K562 (cell line): Measurements from ENCODE around the gene SLC1A2. TPM values are rescaled to one million over a fixed set of nuclear protein-coding genes. Genes with fewer than 3 reads are reported as not detected.

Experiments
- ATAC-seq: fragments of 200-7000 bp; cut with Tn5 transposase; 3 replicates; pipeline ENCODE4 v1.9.1; 2020; ENCODE audit warnings: moderate library complexity
- BruUV-seq: library from RNA; stranded (reverse); fragments of 400-500 nt; replicated peaks from 2 replicates; lab custom pipeline; 2021; lab: Mats Ljungman, UMichigan
- CTCF ChIA-PET: fragments of 300-600 bp; formaldehyde crosslinking; extraction: SDS; loops from one replicate; lab custom pipeline; 2021; ENCODE audit warnings: low intra/inter-chr PET ratio; lab: Yijun Ruan, JAX
- POLR2A ChIA-PET: fragments of 300-600, 350-650 bp; sonication (Branson Sonifier 250); formaldehyde crosslinking; extraction: SDS; loops from one replicate; lab custom pipeline; 2021; ENCODE audit warnings: antibody characterized with exemption, inconsistent platforms; lab: Yijun Ruan, JAX
- DNase-seq, 4 experiments: peaks; one replicate each; pipeline versions ENCODE4 v3.0.0 to v3.0.0-alpha.2; 2011 to 2018; ENCODE audit warnings: low spot score in 3 of 4, mixed read lengths in 3 of 4; ENCODE audit errors: extremely low read depth in 1 of 4
- FAIRE-seq: peaks from 2 replicates; lab custom pipeline; 2011; peaks lifted over from hg19 to GRCh38; lab: Jason Lieb, UNC
- H2AFZ ChIP-seq: 2 replicates; pipeline ENCODE4 v1.6.0; 2011; ENCODE audit warnings: low read depth, low read length, control low read depth, inconsistent platforms
- H3K27ac ChIP-seq: fragments of 200-600 bp; 3 replicates; pipeline ENCODE4 v1.8.0; 2011; ENCODE audit warnings: low read depth, mild to moderate bottlenecking, control low read depth, inconsistent platforms, low read length, moderate library complexity, mixed read lengths; ENCODE audit errors: extremely low read depth
- H3K27me3 ChIP-seq, 2 experiments: fragments of 300-600 bp in 1 of 2; 2 replicates in 1 of 2; 3 replicates in 1 of 2; pipeline versions ENCODE4 v1.6.0 to v1.8.0; 2011; ENCODE audit warnings: inconsistent platforms in 2 of 2, low read length in 2 of 2, mild to moderate bottlenecking in 1 of 2, mixed read lengths in 1 of 2, moderate library complexity in 1 of 2; ENCODE audit not compliant: control insufficient read depth in 2 of 2, insufficient read depth in 2 of 2
- H3K36me3 ChIP-seq: fragments of 300-600 bp; 3 replicates; pipeline ENCODE4 v1.8.0; 2011; ENCODE audit warnings: mild to moderate bottlenecking, low read length, inconsistent platforms; ENCODE audit not compliant: control insufficient read depth, insufficient read depth
- H3K4me1 ChIP-seq, 2 experiments: fragments of 200-600 bp in 1 of 2; replicated peaks in 1 of 2; 2 replicates in 1 of 2; 3 replicates in 1 of 2; pipeline versions ENCODE4 v1.5.1 to v1.8.0; 2011; ENCODE audit warnings: inconsistent platforms in 2 of 2, low read length in 2 of 2, mild to moderate bottlenecking in 1 of 2, mixed read lengths in 1 of 2, moderate library complexity in 1 of 2; ENCODE audit not compliant: control insufficient read depth in 2 of 2, insufficient read depth in 2 of 2
- H3K4me2 ChIP-seq: 2 replicates; pipeline ENCODE4 v1.6.1; 2011; ENCODE audit warnings: low read length, control low read depth, inconsistent platforms, mixed read lengths; ENCODE audit not compliant: insufficient read depth
- H3K4me3 ChIP-seq: fragments of 200-600 bp; sonication (generic), shearing (Covaris generic); 2 replicates; pipeline ENCODE4 v1.5.1; 2016; ENCODE audit warnings: control low read depth, inconsistent platforms
- H3K79me2 ChIP-seq: fragments of 200-600 bp; 3 replicates; pipeline ENCODE4 v1.8.0; 2011; ENCODE audit warnings: low read length, inconsistent platforms; ENCODE audit not compliant: control insufficient read depth, insufficient read depth
- H3K9ac ChIP-seq, 2 experiments: 2 replicates each; pipeline versions ENCODE4 v1.6.0 to v1.6.1; 2011; ENCODE audit warnings: low read depth in 2 of 2, low read length in 2 of 2, control low read depth in 1 of 2, inconsistent platforms in 1 of 2, mild to moderate bottlenecking in 1 of 2, mixed read lengths in 1 of 2; ENCODE audit not compliant: insufficient read depth in 1 of 2
- H3K9me1 ChIP-seq: one replicate; pipeline ENCODE4 v1.6.0; 2011; ENCODE audit warnings: inconsistent platforms, mild to moderate bottlenecking, low read length, moderate library complexity; ENCODE audit not compliant: control insufficient read depth, insufficient read depth
- H3K9me3 ChIP-seq: replicated peaks from 2 replicates; pipeline ENCODE4 v1.5.1; 2011; ENCODE audit warnings: low read depth, low read length, inconsistent platforms; ENCODE audit not compliant: control insufficient read depth, insufficient read depth
- H4K20me1 ChIP-seq: replicated peaks from 2 replicates; pipeline ENCODE4 v1.6.1; 2011; ENCODE audit warnings: low read length, inconsistent platforms, mixed read lengths; ENCODE audit not compliant: control insufficient read depth, insufficient read depth
- GMEB1 ChIP-seq: fragments of 250-450 bp; sonication (Bioruptor Pico); IDR thresholded peaks from 2 replicates; pipeline ENCODE4 v1.4.0; 2020; ENCODE audit warnings: mild to moderate bottlenecking
- LEF1 ChIP-seq: fragments of 450-650 bp; IDR thresholded peaks from 2 replicates; pipeline ENCODE4 v1.6.1; 2016; ENCODE audit warnings: mild to moderate bottlenecking
- NCOA6 ChIP-seq: fragments of 450-650 bp; IDR thresholded peaks from 2 replicates; pipeline ENCODE4 v1.6.1; 2017; ENCODE audit warnings: mild to moderate bottlenecking
- RUNX1 ChIP-seq: sonication (generic); IDR thresholded peaks from 2 replicates; pipeline ENCODE4 v1.6.1; 2016; ENCODE audit warnings: antibody characterized with exemption, low read depth
- UBTF ChIP-seq, 2 experiments: IDR thresholded peaks; 2 replicates each; pipeline ENCODE4 v1.6.1; 2012; ENCODE audit warnings: improper control_type of control experiment in 2 of 2, low read depth in 2 of 2, low read length in 2 of 2, borderline replicate concordance in 1 of 2
- WHSC1 ChIP-seq: IDR thresholded peaks from one replicate; pipeline ENCODE4 v1.6.1; 2012; ENCODE audit warnings: low read length, control low read depth, inconsistent platforms
- ZNF766 ChIP-seq: fragments of 200-800 bp; sonication (Bioruptor generic); conservative IDR thresholded peaks from 2 replicates; pipeline ENCODE4 v1.6.1; 2016; ENCODE audit warnings: missing genetic modification characterization, missing compliant biosample characterization
- in situ Hi-C: fragments of 300-500 bp; cut with MboI; formaldehyde crosslinking; loops from 4 replicates; pipeline ENCODE4 v1.15.0; 2018; ENCODE audit warnings: inconsistent platforms, mixed read lengths
- intact Hi-C: fragments of 100-400 bp; cut with micrococcal nuclease; formaldehyde crosslinking; loops from 2 replicates; pipeline ENCODE4 v1.14.2; 2022
- polyA plus RNA-seq, 8 experiments: library from polyadenylated mRNA; depleted of rRNA in 4 of 8; stranded (reverse) in 5 of 8; unstranded in 3 of 8; fragments of >200 nt; fragmentation: Nextera tagmentation in 2 of 8; fragmentation: Illumina TruSeq in 1 of 8; extraction: Ambion mirVana in 2 of 8; extraction: Trizol in 1 of 8; gene quantifications; 2 replicates each; pipeline versions ENCODE4 v1.2.1 to v1.2.3, GENCODE V29; 2011 to 2014; ENCODE audit warnings: inconsistent platforms in 1 of 8, missing spikeins in 1 of 8
- total RNA-seq, 7 experiments: library from RNA; depleted of rRNA in 6 of 7; stranded (reverse); fragments of >200 nt in 6 of 7; fragmentation: Illumina TruSeq in 2 of 7; extraction: Trizol in 2 of 7; gene quantifications; 2 replicates each; pipeline versions ENCODE4 v1.2.1 to v1.2.3, GENCODE V29; 2011 to 2021; ENCODE audit warnings: low replicate concordance in 1 of 7

SLC1A2 gene
- total and polyA plus RNA-seq, 9 of the 15 experiments (the other 6 are each of a cell fraction or from before 2014, with no cell fraction given) = 0.03 to 0.07 (median 0.04) TPM; not detected in 5

- Histone ChIP-seq H3K9ac (no peak overlapping the region), H3K27ac (no peak overlapping the region), H3K9me3 (0 out of 2 replicates have a peak, but pooled peaks cover 2% of the 10 kb centered on the region), H2AFZ (no peak overlapping the region), H3K4me1 (no peaks in the 10 kb centered on the region), H3K9me1 (no peaks in the 10 kb centered on the region), H3K27me3 (peaks cover 2 to 5% of the 10 kb centered on the region in 2 experiments; a peak in 3 of 5 replicates), H3K79me2 (no peaks in the 10 kb centered on the region), H4K20me1 (no peaks in the 10 kb centered on the region), H3K4me3 (no peak overlapping the region), H3K36me3 (no peaks in the 10 kb centered on the region), H3K4me2 (no peak overlapping the region)
- ATAC-seq = no peak
- intact Hi-C loops (no loop called here), in situ Hi-C loops (no loop called here)
- no peak for TF ChIP-seq GMEB1 (CRISPR knock-in tag)
- TF ChIP-seq ZNF766 (CRISPR knock-in tag) = no peak
- no peak for TF ChIP-seq NCOA6
- TF ChIP-seq UBTF (IDR thresholded peaks at IDR 0.05; ENCODE audit: borderline replicate concordance in 1 of 2, low read depth in 2 of 2, low read length in 2 of 2) = no peak
- TF ChIP-seq RUNX1 = no peak
- no peak for TF ChIP-seq LEF1
- no peak for TF ChIP-seq WHSC1
- CTCF ChIA-PET = no interaction called here
- no peak for DNase-seq
- BruUV-seq = no TSS peak
- POLR2A ChIA-PET = no interaction called here
- FAIRE-seq = no peak
Observed at GRCh38 chr11:35250621-35251020, 168.7 kb downstream of the SLC1A2 start.
